GM19467 (cell line): Measurements from ENCODE around the gene PKN1.
"Not testable (repeated sequence)": the region's sequence is repeated elsewhere in the genome, so short reads cannot be mapped to it uniquely, and the experiment has no call there.

Experiments
- ATAC-seq: cut with Tn5 transposase; IDR thresholded peaks from one replicate; pipeline ENCODE4 v1.9.1; 2021; ENCODE audit warnings: mild to moderate bottlenecking, moderate library complexity; ENCODE audit not compliant: unreplicated experiment

PKN1 gene

DNA sequence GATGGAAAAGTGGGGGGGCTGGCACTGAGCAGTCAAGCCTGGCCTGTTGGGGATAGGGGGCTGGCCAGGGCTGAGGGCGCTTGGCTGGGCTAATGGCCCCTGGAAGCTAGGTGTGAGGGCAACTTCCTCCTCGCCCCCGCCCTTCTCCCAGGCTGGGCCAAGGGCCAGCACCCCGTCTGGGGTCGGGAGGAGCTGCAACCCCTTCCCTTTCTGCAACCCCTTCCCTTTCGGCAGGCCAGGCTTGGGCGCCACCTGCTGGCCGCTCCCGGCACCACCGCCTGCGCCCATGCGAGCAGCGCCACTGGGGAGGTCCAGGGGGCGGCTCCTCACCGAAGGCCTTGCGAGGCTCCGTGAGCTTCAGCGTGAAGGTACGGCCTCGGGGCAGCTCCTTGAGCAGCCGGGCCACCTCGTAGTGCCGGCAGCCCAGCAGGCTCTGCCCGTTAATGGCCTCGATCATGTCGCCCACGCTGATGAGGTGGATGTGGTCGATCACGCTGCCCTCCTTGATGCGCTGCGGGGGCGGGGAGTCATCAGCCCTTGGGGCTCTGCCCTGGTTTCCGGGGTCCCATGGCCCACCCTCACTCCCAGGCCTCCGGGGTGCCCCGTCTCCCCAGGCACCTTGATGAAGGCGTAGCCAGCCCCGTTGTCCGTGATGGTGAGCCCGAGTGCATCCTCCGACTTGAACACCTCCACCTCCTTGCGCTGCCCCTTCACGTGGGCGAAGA is 47.0 kb downstream of the PKN1 start:
- no peak for ATAC-seq

DNA sequence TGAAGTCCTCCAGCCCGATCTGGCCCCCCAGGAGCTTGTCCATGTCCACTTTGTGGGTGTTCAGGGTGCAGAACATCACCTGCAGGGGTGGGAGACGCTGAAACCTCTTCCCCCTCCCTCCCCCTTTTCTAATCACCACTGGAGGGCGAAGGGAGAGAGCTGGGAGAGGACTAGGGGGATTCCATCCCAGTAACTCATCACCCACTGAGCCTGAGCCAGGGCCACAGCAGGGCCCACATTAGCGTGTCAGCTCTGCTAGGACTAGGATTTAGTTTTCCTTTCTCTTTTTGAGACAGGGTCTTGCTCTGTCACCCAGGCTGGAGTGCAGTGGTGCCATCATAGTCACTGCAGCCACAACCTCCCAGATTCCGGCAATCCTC is 47.6 kb downstream of the PKN1 start:
- no peak for ATAC-seq

DNA sequence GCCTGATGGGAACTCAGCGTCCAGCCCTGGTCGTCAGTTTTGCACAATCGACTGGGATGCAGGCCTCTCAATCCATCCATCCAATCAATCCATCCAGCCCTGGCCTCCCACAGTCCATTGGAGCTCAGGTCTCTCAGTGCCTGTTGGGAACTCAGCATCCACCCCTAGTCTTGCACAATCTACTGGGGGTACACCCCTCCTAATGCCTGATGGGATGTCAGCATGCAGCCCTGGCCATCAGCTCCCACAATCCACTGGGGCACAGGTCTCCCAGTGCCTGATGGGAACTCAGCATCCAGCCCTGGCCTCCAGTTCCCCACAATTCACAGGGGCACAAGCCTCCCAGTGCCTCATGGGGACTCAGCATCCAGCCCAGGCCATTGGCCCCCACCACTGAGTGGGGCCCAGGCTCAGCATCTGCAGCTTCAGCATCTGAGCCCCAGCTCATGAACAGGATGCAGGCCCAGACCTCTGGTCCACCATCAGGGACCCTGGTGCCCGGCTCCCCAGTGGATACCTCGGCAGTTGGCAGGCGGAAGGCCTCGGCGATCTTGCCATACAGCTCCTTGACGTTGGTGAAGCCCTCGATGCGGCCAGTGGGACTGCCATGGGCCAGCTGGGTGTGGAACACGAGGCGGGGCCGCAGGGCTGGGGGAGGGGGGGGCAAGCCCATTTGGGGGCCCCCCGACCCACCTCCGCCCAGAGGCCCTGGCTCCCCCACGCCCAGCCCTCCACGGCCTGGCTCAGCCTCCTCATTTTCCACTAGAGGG is 49.3 kb downstream of the PKN1 start:
- ATAC-seq: no peak

DNA sequence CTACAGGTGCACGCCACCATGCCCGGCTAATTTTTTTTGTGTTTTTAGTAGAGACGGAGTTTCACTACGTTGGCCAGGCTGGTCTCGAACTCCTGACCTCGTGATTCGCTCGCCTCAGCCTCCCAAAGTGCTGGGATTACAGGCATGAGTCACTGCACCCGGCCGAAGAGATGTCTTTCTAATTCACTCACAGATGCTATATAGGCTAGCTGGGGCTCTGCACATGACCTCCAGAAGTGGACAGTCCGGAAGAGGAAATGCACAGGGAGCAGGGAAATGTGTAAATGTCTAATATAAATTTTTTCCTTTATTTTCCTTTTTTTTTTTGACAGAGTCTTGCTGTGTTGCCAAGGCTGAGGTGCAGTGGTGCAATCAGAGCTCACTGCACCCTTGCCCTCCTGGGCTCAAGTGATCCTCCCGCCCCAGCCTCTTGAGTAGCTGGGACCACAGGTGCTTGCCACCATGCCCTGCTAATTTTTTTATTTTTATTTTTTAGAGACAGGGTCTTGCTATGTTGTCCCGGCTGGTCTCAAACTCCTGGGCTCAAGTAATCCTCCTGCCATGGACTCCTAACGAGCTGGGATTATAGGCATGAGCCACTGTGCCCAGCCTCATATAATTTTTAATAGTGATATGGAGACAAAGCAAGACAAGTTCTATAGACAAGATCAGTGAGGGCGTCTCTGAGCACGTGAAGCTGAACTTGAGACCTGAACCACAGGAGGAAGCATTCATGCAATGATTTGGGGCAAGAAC is 54.4 kb downstream of the PKN1 start:
- ATAC-seq: no peak

DNA sequence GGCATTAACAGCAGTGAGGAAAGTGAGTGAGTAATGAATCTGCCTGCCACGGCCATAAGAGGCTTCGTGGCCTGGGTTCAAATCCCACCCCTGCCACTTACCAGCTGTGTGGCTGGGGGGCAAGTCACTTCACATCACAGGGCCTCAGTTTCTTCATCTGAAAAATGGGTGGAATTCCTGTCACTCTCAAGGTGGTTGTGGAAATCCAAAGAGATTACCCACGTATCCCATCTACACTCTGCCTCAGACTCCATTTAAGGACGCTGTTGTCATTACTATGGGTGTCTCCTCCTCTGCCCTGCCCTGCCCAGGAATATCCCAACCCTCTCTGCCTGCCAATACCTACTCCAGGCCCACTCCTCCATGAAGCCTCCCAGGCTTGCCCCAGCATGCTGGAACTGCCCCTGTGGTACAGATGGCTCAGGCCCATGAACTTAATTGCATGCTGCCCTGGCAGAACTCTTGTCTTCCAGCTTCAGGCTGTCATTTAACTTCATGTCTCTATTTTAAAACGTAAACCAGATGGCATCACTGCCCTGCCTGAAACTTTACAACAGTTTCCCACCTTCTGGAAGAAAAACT is 59.7 kb downstream of the PKN1 start:
- no peak for ATAC-seq

DNA sequence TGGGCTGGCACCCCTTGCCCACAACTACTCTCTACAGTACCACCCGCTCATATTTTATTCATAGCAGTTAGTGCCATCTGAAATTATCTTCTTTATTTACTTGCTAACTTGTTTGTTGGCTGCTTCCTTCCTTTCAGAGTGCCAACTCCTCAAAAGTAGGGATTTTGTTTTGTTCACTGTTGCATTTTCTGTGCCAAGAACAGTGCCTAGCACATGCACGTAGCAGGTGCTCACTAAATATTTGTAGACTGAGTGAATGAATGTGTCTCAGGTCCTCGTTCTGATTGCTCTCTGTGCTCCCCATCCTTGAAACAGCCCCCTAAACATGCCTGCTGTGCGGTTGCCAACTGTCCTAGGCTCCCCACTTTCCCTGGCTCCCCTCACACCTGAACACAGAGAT is 61.3 kb downstream of the PKN1 start:
- ATAC-seq: no peak

DNA sequence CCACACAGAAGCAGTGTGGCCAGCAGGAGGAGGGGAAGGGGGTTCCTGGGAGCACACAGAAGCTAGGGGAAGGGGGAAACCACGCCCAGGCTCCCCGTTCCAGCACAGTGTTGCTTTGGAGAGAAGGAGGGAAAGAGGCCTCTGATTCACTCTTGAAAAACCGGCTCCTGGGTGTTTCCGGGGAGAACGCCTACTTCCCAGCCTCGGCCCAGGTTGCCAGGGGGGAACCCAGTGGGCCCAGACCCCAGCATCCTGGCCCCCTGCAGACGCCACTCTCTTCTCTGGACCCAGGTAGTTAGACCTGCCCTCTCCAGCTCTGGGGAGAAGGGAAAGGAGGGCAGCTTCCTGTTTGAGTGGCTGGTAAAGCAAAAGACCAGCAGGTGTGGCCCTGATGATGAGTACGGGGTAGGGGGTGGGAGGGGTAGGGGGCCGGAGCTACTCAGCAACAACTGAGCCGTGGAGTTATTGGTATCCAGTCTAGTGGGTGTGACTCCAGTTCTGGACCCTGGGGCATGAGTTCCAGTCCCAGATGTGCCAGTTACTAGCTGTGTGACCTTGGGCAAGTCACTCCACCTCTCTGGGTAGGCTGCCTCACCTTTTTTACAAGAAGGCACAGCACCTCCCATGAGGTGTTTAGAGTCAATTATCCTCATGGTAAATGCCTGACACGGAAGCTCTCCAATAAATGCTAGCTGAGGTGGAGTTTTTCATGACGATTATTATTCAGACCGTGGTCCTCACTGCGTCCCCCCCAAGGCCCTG is 62.0 kb downstream of the PKN1 start:
- ATAC-seq: no peak

DNA sequence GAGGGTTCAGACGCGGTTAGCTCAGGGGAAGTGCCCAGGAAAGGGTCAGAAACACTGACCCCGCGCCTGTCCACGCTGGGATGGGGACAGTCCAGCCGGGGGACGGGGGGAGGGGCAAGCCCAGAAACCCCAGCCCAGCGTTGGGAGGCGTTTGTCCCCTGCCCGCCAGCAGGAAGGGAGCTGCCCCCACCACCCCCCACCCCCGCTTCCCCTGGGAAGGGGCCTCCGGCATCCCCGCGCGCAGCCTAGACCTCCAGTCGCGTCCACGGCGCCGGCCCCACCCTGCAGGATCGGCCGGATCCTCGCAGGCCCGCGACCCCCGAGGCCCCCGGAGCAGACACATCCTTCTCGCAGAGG is 62.5 kb downstream of the PKN1 start:
- ATAC-seq: no peak

DNA sequence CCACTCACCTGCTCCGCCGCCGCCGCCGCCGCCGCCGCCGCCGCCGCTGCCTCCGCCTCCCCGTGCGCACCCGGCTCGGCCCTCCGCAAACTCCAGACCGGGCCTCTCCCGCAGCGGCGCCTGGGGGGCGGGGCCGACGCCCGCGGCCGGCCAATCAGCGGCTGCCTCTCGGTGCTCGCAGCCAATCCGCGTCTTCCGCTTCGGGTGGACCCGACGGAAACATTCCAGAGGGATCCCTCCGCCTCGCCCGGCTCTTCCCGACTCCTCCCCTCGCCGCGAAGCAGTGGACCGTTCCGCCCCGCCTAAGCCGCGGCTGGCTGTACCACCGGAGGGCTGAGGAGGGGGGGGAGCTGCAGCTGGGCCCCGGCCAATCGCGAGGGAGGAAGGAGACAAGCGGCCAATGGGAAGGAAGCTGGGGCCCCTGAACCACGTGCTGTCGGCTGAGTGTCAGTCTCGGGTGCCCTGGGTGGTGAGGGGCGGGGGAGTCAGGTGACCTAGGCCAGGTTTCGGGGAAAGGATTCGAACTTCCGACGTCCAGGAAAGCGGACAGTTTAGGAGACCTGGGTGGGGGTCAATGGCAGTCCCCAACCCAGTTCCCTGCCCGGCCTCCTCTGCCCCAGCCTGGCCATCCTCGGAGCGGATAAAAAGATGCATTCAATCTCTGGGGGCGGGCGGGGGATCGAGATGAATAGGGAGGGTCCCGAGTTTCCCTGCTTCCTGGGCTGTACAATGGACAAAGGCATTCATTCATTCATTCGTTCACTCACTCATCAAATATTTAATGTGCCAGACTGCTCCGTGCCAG is 63.1 kb downstream of the PKN1 start, which contains the start of gene GIPC1:
TSS of gene GIPC1 (minus strand) at position 99 of the 805 bp plus-strand sequence. CDS start 13,151 bp downstream, outside the sequence.
- peak; percentile 54 for ATAC-seq

DNA sequence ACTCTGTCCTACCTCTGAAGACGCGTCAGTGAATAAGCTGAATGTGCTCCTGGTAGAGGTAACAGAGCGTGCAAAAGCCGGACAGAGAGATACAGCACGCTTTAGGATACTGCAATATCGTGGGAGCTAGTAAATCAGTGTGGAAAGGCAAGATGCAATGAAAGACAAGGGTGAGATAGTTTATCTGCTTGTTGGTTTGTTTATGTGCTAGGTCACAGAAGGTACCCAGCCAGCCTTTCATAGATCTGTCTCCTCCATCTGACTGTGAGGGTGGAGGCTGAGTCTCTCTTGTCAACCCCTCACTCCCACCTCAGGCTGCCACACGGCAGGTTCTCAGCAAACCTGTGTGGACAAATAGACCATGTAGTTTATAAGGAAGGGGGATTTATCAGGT is 63.7 kb downstream of the PKN1 start:
- no peak for ATAC-seq

DNA sequence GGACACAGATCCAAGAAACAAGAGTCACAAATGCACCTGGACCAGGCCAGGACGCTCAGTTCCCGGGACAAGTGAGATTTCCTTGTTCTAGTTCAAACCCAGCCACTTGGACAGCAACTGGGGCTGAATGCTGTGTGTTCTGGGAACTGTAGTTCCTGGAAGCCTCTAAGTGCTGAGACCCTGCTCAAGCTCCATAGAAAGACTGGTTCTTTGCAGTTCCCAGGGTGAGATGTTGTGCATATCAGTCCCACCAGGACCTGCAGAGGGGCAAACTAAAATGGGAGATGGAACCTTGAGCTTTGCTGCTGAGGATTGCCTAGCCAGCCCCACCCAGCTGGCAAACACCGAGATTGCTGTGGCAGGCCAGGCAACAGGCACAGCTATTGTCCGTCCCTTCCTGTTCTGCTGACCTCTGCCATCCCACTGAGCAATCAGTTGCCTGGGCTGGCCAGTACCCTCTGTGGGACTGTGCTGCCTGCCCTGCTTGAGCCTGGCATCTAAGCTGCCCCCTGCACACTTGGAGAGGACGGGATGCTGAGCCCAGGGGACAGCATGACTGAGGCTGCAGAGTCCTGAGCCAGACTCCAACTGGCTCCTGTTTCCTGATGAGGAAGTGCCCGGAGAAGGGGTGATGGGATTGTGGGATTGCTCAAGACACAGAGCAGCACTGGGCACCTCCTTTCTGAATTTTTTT is 64.3 kb downstream of the PKN1 start:
- ATAC-seq: no peak

DNA sequence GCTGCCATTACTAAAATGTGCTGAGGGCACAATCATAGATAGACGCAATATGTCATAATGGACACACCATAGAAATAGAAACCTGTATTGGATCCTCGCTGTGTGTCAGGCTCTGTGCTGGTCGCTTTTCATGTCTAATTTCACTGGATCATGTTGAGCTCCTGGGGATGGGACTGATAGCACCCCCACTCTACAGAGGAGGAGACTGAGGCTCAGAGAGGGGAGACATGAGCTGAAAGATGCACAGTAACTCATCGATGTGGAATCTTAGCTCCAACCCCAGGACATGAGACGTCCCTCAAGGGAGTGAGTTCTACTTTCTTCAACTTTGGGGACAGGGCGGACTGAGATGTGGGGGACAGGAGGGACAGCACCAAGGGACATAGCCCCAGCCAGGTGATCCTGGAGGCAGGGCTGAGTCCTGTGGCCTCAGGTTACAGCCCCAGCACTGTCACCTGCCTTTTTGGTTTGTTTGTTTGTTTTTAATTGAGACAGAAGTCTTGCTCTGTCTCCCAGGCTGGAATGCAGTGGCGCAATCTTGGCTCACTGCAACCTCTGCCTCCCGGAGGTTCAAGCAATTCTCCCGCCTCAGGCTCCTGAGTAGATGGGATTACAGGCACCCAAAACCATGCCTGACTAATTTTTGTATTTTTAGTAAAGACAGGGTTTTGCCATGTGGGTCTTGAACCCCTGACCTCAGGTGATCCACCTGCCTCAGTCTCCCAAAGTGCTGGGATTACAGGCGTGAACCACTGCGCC is 69.4 kb downstream of the PKN1 start:
- ATAC-seq: no peak

DNA sequence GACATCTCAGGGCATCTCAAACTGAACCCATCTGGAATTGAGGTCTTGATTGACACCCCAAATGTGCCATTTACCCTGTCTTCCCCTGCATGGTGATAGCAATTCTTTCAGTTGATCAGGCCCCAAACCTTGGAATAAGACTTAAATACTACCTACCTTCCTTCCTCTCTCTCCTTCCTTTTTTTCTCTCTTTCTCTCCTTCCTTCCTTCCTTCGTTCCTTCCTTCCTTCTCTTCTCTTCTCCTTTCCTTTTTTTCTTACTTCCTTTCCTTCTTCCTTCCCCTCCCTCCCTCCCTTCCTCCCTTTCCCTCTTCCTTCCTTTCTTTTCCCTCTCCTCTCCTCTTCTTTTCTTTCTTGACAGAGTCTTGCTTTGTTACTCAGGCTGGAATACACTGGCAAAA is 70.2 kb downstream of the PKN1 start:
- no peak for ATAC-seq

DNA sequence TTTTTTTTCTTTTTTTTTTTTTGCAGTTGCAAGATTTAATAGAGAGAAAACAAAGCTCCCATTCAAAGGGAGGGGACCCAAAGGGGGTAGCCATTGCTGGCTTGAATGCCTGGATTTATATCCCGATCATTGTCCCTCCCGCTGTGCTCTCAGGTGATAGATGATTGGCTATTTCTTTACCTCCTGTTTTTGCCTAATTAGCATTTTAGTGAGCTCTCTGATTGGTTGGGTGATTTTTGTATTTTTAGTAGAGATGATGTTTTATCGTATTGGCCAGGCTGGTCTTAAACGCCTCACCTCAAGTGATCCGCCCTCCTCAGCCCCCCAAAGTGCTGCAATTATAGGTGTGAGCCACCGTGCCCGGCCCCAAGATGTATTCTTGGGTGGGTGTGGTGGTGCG is 71.5 kb downstream of the PKN1 start:
- ATAC-seq: not testable (repeated sequence)

DNA sequence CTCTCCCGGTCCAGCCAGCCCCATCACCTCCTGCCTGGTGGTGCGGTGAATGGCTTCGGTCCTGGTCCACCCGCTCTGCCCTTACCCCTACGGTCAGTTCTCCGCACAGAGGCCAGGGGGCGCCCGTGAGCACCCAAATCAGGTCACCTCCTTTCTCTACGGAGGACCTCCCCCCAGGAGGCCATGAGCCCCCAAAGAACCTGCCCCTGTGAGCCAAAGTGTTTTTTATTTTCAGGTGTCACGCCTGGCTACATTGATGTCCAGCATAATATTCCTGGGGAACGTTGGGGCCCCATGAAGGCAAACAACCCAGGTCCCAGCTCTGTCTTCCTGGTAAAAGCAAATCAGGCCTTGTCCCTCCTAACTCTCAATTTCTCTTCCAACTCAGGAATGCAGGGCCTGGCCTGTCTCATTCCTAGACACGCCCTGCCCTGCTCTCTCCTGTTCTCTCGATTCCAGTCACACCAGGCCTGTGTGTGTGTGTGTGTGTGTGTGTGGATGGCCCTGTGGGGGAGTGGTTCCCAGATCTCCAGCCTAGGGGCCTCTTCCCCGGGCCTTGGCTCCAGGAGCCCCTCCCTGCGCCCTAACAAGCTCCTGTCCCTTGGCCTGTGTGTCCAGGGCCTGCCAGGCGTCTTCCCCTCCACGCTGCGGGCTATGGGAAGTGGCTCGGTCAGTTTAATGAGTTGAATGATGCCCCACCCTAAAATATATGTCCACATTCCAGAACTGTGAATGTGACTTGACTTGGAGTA is 72.6 kb downstream of the PKN1 start:
- ATAC-seq: no peak

DNA sequence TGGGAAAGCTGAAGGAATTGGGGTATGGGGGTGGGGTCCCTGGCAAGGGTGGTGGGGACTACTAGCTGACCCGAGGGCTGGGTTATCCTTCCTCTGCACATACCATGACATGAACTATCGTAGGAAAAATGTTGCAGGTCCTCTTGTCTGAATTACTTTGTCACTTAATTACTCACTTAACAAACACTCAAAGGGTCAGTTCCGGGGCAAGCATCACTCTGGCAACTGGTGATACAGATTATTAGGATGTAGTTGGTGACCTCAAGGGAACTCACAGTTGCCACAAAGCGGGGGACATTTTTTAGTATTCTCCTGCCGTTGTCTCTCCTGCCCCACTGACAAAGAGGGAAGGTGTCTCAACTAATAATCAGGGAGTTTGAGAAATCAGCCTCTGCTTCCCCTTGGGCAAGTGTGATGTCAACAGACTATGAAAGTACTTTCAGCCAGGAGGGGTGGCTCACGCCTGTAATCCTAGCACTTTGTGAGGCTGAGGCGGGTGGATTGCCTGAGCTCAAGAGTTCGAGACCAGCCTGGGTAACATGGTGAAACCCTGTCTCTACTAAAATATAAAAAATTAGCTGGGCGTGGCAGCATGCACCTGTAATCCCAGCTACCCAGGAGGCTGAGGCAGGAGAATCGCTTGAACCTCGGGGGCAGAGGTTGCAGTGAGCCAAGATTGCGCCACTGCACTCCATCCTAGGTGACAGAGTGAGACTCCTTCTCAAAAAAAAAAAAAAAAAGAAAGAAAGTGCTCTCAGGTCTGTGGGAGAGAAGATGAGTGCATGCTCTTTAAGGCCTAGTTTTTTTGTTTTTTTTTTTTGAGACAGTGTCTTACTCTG is 74.8 kb downstream of the PKN1 start:
- ATAC-seq: no peak
